ENCODE data around the gene SH3D21.

SH3D21 gene

GRCh38 chr1:36330940-36331339 is 24.8 kb downstream of the SH3D21 start:
- DNase-seq (ENCODE audit: low read depth in 2 of 2): no peak

GRCh38 chr1:36337830-36338229 is 31.7 kb downstream of the SH3D21 start:
- DNase-seq (ENCODE audit: low read depth in 2 of 2): no peak

- DNase-seq (ENCODE audit: low read depth in 2 of 2): no peak
Observed at GRCh38 chr1:36339215-36339614, 33.0 kb downstream of the SH3D21 start.

- DNase-seq (ENCODE audit: low read depth in 2 of 2): no peak
Observed at GRCh38 chr1:36339615-36340014, 33.4 kb downstream of the SH3D21 start.

- no peak for DNase-seq (ENCODE audit: low read depth in 2 of 2)
Observed at GRCh38 chr1:36341626-36342320, 35.6 kb downstream of the SH3D21 start.

- peak in 1 of 2 donors; percentile 34 for DNase-seq (ENCODE audit: low read depth in 2 of 2)
Observed at GRCh38 chr1:36342426-36343185, 36.4 kb downstream of the SH3D21 start.

GRCh38 chr1:36343651-36344394 is 37.7 kb downstream of the SH3D21 start:
- DNase-seq (ENCODE audit: low read depth in 2 of 2): no peak

- no peak for DNase-seq (ENCODE audit: low read depth in 2 of 2)
Observed at GRCh38 chr1:36344395-36344680, 38.2 kb downstream of the SH3D21 start.

GRCh38 chr1:36345353-36345752 is 39.2 kb downstream of the SH3D21 start:
- no peak for DNase-seq (ENCODE audit: low read depth in 2 of 2)

- DNase-seq (ENCODE audit: low read depth in 2 of 2): no peak
Observed at GRCh38 chr1:36346741-36347370, 40.7 kb downstream of the SH3D21 start.

GRCh38 chr1:36349241-36349671 is 43.1 kb downstream of the SH3D21 start:
- no peak for DNase-seq (ENCODE audit: low read depth in 2 of 2)

GRCh38 chr1:36349839-36350238 is 43.7 kb downstream of the SH3D21 start:
- no peak for DNase-seq (ENCODE audit: low read depth in 2 of 2)

GRCh38 chr1:36350659-36351226 is 44.6 kb downstream of the SH3D21 start:
- peak in 1 of 2 donors; percentile 16 for DNase-seq (ENCODE audit: low read depth in 2 of 2)

- DNase-seq (ENCODE audit: low read depth in 2 of 2): no peak
Observed at GRCh38 chr1:36351227-36351977, 45.2 kb downstream of the SH3D21 start.

- no peak for DNase-seq (ENCODE audit: low read depth in 2 of 2)
Observed at GRCh38 chr1:36352125-36352909, 46.1 kb downstream of the SH3D21 start.

GRCh38 chr1:36352910-36353878 is 47.0 kb downstream of the SH3D21 start:
- no peak for DNase-seq (ENCODE audit: low read depth in 2 of 2)

- no peak for DNase-seq (ENCODE audit: low read depth in 2 of 2)
Observed at GRCh38 chr1:36354486-36354885, 48.3 kb downstream of the SH3D21 start.

GRCh38 chr1:36355811-36356210 is 49.6 kb downstream of the SH3D21 start:
- DNase-seq (ENCODE audit: low read depth in 2 of 2): no peak

- DNase-seq (ENCODE audit: low read depth in 2 of 2): no peak
Observed at GRCh38 chr1:36358514-36359084, 52.4 kb downstream of the SH3D21 start.

Measured in stimulated activated CD4-positive, alpha-beta T cell treated with anti-CD3 and anti-CD28 coated beads, Interleukin-4, amount 100 ng/mL, for 48 hours (primary cell).